Measurements from ENCODE around the gene ERRFI1.

Gene ERRFI1

DNA sequence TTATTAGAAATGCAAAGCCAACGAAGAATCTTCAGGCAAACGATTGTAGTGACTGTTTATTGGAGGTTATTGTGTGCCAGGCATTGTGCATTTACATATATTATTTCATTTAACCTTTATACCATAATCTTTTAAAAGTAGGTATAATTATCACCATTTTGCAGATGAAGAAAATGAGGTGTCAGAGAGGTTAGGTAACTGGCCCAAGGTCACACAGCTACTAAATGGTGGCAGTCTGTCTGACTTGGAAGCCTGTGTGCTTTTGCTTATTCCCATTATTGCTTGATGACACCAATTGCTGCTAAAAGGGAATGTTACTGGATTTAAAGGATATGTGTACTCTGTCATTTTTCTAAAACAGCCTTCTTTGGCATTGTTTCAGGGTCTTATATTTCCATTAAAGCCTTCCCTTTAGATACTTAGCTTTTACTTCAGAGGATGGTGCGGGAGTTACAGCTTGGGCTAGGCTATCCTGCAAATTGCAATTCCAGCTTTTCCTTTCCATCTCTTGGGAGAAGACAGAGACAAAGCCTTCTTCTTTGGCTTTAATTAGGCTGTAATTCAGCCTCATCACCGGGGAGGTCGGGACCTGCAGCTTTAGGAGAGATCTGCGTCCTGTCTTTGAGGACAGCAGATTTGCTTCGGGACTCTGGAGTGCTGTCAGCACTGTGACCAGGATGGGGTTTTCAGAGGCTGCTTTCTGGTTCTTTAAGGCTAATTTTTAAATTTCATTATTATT is 37.4 kb upstream of the ERRFI1 start:
- TF ChIP-seq FOXP2 (optimal IDR thresholded peaks at IDR 0.05; ENCODE audit: borderline replicate concordance, extremely low read depth, extremely low read length, insufficient read depth) (no peak), TAF1 (IDR thresholded peaks at IDR 0.05; ENCODE audit: borderline replicate concordance, insufficient read depth, low read length) (no peak), SIN3A (IDR thresholded peaks at IDR 0.05; ENCODE audit: borderline replicate concordance, insufficient read depth, low read length) (no peak), POLR2AphosphoS5 (IDR thresholded peaks at IDR 0.05; ENCODE audit: low read depth, low read length) (no peak)
- TF ChIP-seq, protein P1, sequence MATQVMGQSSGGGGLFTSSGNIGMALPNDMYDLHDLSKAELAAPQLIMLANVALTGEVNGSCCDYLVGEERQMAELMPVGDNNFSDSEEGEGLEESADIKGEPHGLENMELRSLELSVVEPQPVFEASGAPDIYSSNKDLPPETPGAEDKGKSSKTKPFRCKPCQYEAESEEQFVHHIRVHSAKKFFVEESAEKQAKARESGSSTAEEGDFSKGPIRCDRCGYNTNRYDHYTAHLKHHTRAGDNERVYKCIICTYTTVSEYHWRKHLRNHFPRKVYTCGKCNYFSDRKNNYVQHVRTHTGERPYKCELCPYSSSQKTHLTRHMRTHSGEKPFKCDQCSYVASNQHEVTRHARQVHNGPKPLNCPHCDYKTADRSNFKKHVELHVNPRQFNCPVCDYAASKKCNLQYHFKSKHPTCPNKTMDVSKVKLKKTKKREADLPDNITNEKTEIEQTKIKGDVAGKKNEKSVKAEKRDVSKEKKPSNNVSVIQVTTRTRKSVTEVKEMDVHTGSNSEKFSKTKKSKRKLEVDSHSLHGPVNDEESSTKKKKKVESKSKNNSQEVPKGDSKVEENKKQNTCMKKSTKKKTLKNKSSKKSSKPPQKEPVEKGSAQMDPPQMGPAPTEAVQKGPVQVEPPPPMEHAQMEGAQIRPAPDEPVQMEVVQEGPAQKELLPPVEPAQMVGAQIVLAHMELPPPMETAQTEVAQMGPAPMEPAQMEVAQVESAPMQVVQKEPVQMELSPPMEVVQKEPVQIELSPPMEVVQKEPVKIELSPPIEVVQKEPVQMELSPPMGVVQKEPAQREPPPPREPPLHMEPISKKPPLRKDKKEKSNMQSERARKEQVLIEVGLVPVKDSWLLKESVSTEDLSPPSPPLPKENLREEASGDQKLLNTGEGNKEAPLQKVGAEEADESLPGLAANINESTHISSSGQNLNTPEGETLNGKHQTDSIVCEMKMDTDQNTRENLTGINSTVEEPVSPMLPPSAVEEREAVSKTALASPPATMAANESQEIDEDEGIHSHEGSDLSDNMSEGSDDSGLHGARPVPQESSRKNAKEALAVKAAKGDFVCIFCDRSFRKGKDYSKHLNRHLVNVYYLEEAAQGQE (IDR thresholded peaks at IDR 0.05; ENCODE audit: insufficient read depth in 1 of 2, low read depth in 2 of 2, low read length in 2 of 2), result no peak

DNA sequence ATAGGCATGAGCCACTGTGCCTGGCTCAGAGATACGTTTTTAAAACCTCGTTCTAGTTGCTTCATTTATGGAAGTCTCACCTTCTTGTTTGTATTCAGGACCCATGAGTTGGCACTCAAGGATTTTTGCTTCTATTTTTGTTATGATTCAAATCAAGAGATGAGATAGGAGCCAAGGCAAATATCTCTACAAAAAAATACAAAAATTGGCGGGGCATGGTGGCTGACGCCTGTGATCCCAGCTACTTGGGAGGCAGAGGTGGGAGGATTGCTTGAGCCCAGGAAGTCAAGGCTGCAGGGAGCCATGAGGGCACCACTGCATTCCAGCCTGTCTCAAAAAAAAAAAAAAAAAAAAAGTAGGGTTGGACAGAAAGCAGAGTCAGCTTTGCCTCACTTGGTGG is 36.8 kb upstream of the ERRFI1 start:
- no peak for TF ChIP-seq TAF1 (IDR thresholded peaks at IDR 0.05; ENCODE audit: borderline replicate concordance, insufficient read depth, low read length)

DNA sequence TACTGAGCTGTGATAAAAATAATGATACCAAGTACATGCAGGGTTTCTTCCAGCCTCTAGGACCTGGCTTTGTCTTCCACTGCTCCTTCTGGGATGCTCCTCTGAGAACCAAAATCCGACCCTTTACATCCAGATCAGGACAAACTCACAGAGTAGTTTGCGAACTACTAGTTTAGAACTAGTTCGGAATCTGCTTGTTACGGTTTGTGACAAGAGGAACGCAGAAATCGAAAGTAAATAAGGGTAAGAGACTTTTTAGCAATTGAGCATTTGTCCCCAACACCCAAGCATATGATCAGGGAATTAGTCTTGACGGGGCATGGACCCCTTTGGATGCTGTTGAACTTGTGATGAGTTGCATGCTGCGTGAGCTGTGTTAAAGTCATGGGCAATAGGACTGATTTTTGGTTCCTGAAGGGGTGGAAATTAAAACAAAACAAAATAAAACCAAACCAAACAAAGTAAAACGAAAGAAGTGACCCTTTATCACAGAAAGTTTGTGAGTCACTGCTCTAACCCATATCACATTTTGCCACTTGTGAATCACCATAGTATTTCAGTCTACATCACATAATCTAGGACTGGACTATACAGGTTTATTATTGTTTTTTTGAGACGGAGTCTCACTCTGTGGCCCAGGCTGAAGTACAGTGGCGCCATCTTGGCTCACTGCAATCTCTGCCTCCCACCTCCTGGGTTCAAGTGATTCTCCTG is 35.7 kb upstream of the ERRFI1 start:
- TF ChIP-seq TAF1 (IDR thresholded peaks at IDR 0.05; ENCODE audit: borderline replicate concordance, insufficient read depth, low read length) (no peak), SIN3A (IDR thresholded peaks at IDR 0.05; ENCODE audit: borderline replicate concordance, insufficient read depth, low read length) (no peak), FOXP2 (optimal IDR thresholded peaks at IDR 0.05; ENCODE audit: borderline replicate concordance, extremely low read depth, extremely low read length, insufficient read depth) (no peak), POLR2AphosphoS5 (IDR thresholded peaks at IDR 0.05; ENCODE audit: low read depth, low read length) (no peak)
- TF ChIP-seq, protein P1 (IDR thresholded peaks at IDR 0.05; ENCODE audit: insufficient read depth in 1 of 2, low read depth in 2 of 2, low read length in 2 of 2), result no peak

DNA sequence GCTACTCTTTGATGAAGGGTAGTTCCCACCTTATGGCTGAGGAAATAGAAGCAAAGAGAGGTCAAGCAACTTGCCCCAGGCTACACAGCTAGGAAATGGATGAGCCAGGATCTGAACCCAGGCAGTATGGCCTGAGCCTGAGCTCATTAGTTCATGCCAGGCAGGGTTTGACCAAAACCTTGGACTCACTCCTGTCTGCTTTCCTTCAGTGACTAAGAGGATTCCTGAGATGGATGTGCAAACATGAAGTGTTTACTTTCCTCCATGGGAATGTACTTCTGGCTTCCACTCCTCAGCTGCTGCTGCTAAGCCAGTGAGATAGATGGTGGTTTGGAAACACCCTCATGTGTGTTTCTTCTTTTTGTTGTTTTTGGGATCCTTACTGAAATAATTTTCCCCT is 35.1 kb upstream of the ERRFI1 start:
- TF ChIP-seq TAF1 (IDR thresholded peaks at IDR 0.05; ENCODE audit: borderline replicate concordance, insufficient read depth, low read length), result no peak
- no peak for TF ChIP-seq POLR2AphosphoS5 (IDR thresholded peaks at IDR 0.05; ENCODE audit: low read depth, low read length)
- TF ChIP-seq, protein P1 (IDR thresholded peaks at IDR 0.05; ENCODE audit: insufficient read depth in 1 of 2, low read depth in 2 of 2, low read length in 2 of 2), result no peak
- no peak for TF ChIP-seq FOXP2 (optimal IDR thresholded peaks at IDR 0.05; ENCODE audit: borderline replicate concordance, extremely low read depth, extremely low read length, insufficient read depth)
- TF ChIP-seq SIN3A (IDR thresholded peaks at IDR 0.05; ENCODE audit: borderline replicate concordance, insufficient read depth, low read length), result no peak

DNA sequence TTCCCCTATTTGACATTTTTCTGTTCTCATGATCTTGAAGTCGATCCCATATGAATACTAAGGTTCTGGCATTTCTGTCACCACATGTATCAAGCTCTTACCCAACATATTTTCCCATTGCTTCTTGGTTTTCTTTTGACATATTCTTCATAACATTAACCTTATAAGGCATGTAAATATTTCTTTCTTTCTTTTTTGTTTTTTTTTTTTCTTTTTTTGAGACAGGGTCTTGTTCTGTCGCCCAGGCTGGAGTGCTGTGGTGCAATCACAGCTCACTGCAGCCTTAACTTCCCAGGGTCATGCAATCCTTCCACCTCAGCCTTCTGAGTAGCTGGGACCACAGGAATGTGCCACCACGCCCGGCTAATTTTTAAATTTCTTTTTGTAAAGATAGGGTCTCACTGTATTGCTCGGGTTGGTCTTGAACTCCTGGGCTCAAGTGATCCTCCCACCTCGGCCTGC is 33.1 kb upstream of the ERRFI1 start:
- TF ChIP-seq SIN3A (IDR thresholded peaks at IDR 0.05; ENCODE audit: borderline replicate concordance, insufficient read depth, low read length) (no peak), TAF1 (IDR thresholded peaks at IDR 0.05; ENCODE audit: borderline replicate concordance, insufficient read depth, low read length) (no peak), FOXP2 (optimal IDR thresholded peaks at IDR 0.05; ENCODE audit: borderline replicate concordance, extremely low read depth, extremely low read length, insufficient read depth) (no peak), POLR2AphosphoS5 (IDR thresholded peaks at IDR 0.05; ENCODE audit: low read depth, low read length) (no peak)
- TF ChIP-seq, protein P1 (IDR thresholded peaks at IDR 0.05; ENCODE audit: insufficient read depth in 1 of 2, low read depth in 2 of 2, low read length in 2 of 2), result no peak

All from PFSK-1 (cell line).